Esophagus muscularis mucosa (tissue), 4 donors: ENCODE measurements around the gene KRTAP10-4. TPM values are rescaled to one million over a fixed set of nuclear protein-coding genes. Genes with fewer than 3 reads are reported as not detected.
A peak's percentile ranks its signal among the peaks of the same experiment; 100 is the strongest.

ENCODE experiments used
- DNase-seq: peaks from one replicate; pipeline ENCODE4 v3.0.0-alpha.2; 2017; ENCODE audit errors: extremely low spot score
- H3K27ac ChIP-seq, 4 donors: fragments of 200-600 bp; sonication (generic); replicated peaks in 1 of 4; 1 replicate in 3 of 4; 2 replicates in 1 of 4; pipeline ENCODE4 v1.5.1; 2016 to 2019; ENCODE audit warnings: mild to moderate bottlenecking in 1 of 4
- H3K27me3 ChIP-seq, 4 donors: fragments of 200-600 bp; sonication (generic); one replicate each; pipeline versions ENCODE4 v1.5.1 to v1.6.0; 2016 to 2019
- H3K36me3 ChIP-seq, 4 donors: fragments of 200-600 bp; sonication (generic); one replicate each; pipeline ENCODE4 v1.5.1; 2016 to 2019
- H3K4me1 ChIP-seq, 4 donors: fragments of 200-600 bp; sonication (generic); one replicate each; pipeline ENCODE4 v1.5.1; 2016 to 2019
- H3K4me3 ChIP-seq, 4 donors: fragments of 200-600 bp; sonication (generic); 1 replicate in 2 of 4; 2 replicates in 2 of 4; pipeline ENCODE4 v1.5.1; 2016 to 2019; ENCODE audit warnings: mild to moderate bottlenecking in 4 of 4, moderate library complexity in 1 of 4
- H3K9me3 ChIP-seq, 4 donors: fragments of 200-600 bp; sonication (generic); 1 replicate in 3 of 4; 2 replicates in 1 of 4; pipeline ENCODE4 v1.5.1; 2016 to 2019
- EP300 ChIP-seq: sonication (generic); formaldehyde crosslinking; IDR thresholded peaks from one replicate; pipeline ENCODE4 v1.6.1; 2017; ENCODE audit warnings: antibody characterized with exemption
- POLR2A ChIP-seq: fragments of 450-650 bp; IDR thresholded peaks from one replicate; pipeline ENCODE4 v1.6.1; 2017; ENCODE audit warnings: antibody characterized with exemption, moderate library complexity, mild to moderate bottlenecking, low read depth
- POLR2AphosphoS5 ChIP-seq, 2 donors: sonication (generic); formaldehyde crosslinking; IDR thresholded peaks; one replicate each; pipeline ENCODE4 v1.6.1; 2017; ENCODE audit warnings: antibody characterized with exemption in 2 of 2
- WGBS: methylation state at CpG from one replicate; pipeline ENCODE4 v1.1.5; 2018; 5-methylcytosine and 5-hydroxymethylcytosine counted together
- intact Hi-C: fragments of 100-400 bp; cut with DNase I; formaldehyde crosslinking; loops from one replicate; pipeline ENCODE4 v1.15.1; 2023
- total RNA-seq, 4 donors: library from RNA; depleted of rRNA; stranded (reverse); fragments of >200 nt; gene quantifications; one replicate each; pipeline versions ENCODE4 v1.1.0 to v1.2.1, GENCODE V29; 2016
- TF ChIP-seq, protein P1 (sequence below), 3 experiments: fragments of 200-600 bp in 2 of 3; fragments of 450-650 bp in 1 of 3; sonication (generic) in 2 of 3; IDR thresholded peaks; one replicate each; pipeline ENCODE4 v1.5.1; 2017 to 2019; ENCODE audit warnings: antibody characterized with exemption in 3 of 3, mild to moderate bottlenecking in 2 of 3, moderate library complexity in 1 of 3

Gene KRTAP10-4
- total RNA-seq, 4 donors from 2014 or later, result not detected

DNA sequence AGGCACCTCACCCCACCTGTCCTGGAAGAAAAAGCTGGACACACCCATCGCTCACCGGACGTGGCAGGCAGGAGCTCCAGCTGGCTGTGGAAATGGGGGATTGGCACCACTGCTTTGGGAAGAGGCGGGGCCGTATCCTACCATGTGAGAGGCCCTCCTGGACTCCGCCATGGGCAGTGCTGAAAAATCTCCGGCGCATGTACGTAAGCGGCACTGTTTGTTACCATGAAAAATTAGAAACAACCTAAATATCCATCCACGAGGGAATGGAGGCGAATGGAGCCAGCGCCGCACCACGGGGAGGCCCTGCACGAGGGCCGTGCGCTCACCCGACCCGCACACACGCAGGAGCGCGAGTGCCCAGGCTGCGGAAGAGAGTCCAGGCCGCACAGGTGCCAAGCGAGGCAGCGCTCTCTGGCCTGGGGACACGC lies 41.4 kb downstream of the KRTAP10-4 start:
- intact Hi-C loops, result no loop called here
- H3K4me3 ChIP-seq, result no peak overlapping the region
- H3K27ac ChIP-seq, result no peak overlapping the region
- H3K27me3 ChIP-seq, result peaks cover 0 to 50% (median 0%) of the 10 kb centered on the region in 4 donors
- peaks cover 0 to 30% (median 19%) of the 10 kb centered on the region in 4 donors for H3K9me3 ChIP-seq
- 91% methylated on average over 25 of the region's 28 CpGs for WGBS
- H3K36me3 ChIP-seq, result no peaks in the 10 kb centered on the region
- TF ChIP-seq EP300 (no peak), POLR2AphosphoS5 (IDR thresholded peaks at IDR 0.05) (no peak), POLR2A (no peak)
- TF ChIP-seq, protein P1, sequence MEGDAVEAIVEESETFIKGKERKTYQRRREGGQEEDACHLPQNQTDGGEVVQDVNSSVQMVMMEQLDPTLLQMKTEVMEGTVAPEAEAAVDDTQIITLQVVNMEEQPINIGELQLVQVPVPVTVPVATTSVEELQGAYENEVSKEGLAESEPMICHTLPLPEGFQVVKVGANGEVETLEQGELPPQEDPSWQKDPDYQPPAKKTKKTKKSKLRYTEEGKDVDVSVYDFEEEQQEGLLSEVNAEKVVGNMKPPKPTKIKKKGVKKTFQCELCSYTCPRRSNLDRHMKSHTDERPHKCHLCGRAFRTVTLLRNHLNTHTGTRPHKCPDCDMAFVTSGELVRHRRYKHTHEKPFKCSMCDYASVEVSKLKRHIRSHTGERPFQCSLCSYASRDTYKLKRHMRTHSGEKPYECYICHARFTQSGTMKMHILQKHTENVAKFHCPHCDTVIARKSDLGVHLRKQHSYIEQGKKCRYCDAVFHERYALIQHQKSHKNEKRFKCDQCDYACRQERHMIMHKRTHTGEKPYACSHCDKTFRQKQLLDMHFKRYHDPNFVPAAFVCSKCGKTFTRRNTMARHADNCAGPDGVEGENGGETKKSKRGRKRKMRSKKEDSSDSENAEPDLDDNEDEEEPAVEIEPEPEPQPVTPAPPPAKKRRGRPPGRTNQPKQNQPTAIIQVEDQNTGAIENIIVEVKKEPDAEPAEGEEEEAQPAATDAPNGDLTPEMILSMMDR (IDR thresholded peaks at IDR 0.05), result no peak
- DNase-seq, result no peak
- no peaks in the 10 kb centered on the region for H3K4me1 ChIP-seq

DNA sequence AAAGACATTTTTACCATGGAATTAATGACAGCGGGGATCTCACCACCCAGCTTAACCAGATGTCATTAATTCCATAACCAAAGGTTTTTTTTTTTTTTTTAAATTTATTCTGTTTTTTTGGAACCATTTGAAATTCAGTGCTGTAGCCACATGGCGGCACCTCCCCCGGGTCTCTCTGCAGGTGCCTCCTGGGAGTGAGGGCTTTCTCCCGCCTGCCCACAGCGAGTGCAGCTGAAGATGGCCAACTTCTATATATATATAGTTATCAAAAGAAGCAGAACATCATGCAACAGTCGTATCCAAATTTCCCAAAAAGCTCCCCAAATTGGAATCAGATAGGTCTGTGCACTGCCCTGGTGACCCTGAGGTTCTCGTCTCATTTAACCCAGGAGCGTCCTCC lies 41.9 kb downstream of the KRTAP10-4 start:
- intact Hi-C loops, result no loop called here
- peaks cover 0 to 29% (median 14%) of the 10 kb centered on the region in 4 donors for H3K9me3 ChIP-seq
- no peak for DNase-seq
- no peak overlapping the region for H3K4me3 ChIP-seq
- 80% methylated on average over 8 of the region's 8 CpGs for WGBS
- TF ChIP-seq EP300 (no peak), POLR2A (no peak), POLR2AphosphoS5 (IDR thresholded peaks at IDR 0.05) (no peak)
- TF ChIP-seq, protein P1 (IDR thresholded peaks at IDR 0.05), result no peak
- H3K27ac ChIP-seq, result no peak overlapping the region
- H3K36me3 ChIP-seq, result no peaks in the 10 kb centered on the region
- H3K4me1 ChIP-seq, result no peaks in the 10 kb centered on the region
- peaks cover 0 to 50% (median 0%) of the 10 kb centered on the region in 4 donors for H3K27me3 ChIP-seq

DNA sequence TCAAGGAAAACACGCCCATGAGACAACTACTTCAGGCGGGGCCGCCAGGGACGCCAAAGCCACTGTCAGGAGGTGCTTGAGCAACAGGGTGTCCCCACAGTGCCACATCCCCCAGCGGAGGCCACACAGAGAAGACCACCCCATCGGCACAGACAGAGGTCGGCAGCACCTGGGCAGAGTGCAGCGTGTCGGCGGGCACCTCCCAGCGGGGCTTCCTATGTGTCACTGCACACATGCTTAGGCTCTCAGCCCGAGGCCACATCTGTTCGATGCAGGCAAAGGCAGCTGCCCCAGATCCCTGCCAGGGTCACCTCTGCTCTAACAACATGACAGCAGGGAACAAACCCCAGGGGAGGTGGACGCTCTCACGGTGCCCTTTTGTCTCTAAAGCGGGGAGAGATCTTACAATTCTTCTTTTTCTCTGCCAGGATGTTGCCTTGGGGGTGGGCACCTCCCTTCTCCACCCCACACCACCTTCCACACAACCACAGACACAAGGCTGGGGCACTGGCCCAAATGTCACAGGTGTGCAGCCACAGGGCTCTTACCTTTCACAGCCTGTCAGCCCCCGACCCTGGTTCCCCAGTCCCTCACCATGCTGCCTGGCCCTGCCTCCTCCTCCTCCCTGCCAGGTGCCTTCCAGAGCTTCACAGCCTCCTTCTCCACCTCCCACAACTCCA lies 42.5 kb downstream of the KRTAP10-4 start:
- peak; percentile 85 for DNase-seq
- H3K4me3 ChIP-seq, result no peak overlapping the region
- peaks cover 0 to 50% (median 0%) of the 10 kb centered on the region in 4 donors for H3K27me3 ChIP-seq
- no peaks in the 10 kb centered on the region for H3K4me1 ChIP-seq
- WGBS, result 52% methylated on average over 7 of the region's 17 CpGs
- no peaks in the 10 kb centered on the region for H3K36me3 ChIP-seq
- TF ChIP-seq EP300, result no peak
- TF ChIP-seq POLR2AphosphoS5 (IDR thresholded peaks at IDR 0.05), result no peak
- no peak for TF ChIP-seq POLR2A
- TF ChIP-seq, protein P1 (IDR thresholded peaks at IDR 0.05), result no peak
- peaks cover 0 to 23% (median 9%) of the 10 kb centered on the region in 4 donors for H3K9me3 ChIP-seq
- H3K27ac ChIP-seq, result no peak overlapping the region
- intact Hi-C loops, result no loop called here

DNA sequence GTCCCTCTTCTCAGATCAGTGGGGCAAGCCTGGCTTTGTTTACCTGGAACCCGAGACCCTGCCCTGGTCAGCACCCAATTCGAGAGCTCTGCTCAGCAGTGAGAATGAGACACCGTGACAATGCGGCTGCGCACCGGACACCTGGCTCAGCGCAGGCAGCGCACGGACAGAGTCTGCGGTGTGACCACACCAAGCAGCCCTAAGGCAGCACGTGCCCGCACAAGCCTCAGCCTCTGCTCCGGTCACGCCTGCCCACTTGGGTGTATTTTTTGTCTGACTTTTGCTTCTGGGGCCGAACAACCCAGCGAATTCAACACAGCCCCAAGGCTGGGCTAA lies 43.0 kb downstream of the KRTAP10-4 start:
- 70% methylated on average over 14 of the region's 16 CpGs for WGBS
- intact Hi-C loops, result no loop called here
- TF ChIP-seq EP300 (no peak), POLR2AphosphoS5 (IDR thresholded peaks at IDR 0.05) (no peak), POLR2A (no peak)
- TF ChIP-seq, protein P1 (IDR thresholded peaks at IDR 0.05), result no peak

More for the DNA sequence above, 43.0 kb downstream of the KRTAP10-4 start:
- H3K27ac ChIP-seq, result no peak overlapping the region
- peak; percentile 57 for DNase-seq
- peaks cover 0 to 18% (median 4%) of the 10 kb centered on the region in 4 donors for H3K9me3 ChIP-seq
- no peaks in the 10 kb centered on the region for H3K36me3 ChIP-seq
- no peak overlapping the region for H3K4me3 ChIP-seq
- H3K4me1 ChIP-seq, result no peaks in the 10 kb centered on the region
- H3K27me3 ChIP-seq, result peaks cover 0 to 50% (median 0%) of the 10 kb centered on the region in 4 donors
